Skeletal muscle tissue (tissue), 4 donors: Measurements from ENCODE around the gene RPS28. TPM values are rescaled to one million over a fixed set of nuclear protein-coding genes. Genes with fewer than 3 reads are reported as not detected.
"Not testable (repeated sequence)": the region's sequence is repeated elsewhere in the genome, so short reads cannot be mapped to it uniquely, and the experiment has no call there.

Experiments used
- H3K27ac ChIP-seq: one replicate; pipeline ENCODE4 v1.7.0; 2013; ENCODE audit warnings: mild to moderate bottlenecking, low read depth, low read length, inconsistent platforms
- H3K27me3 ChIP-seq, 3 donors: one replicate each; pipeline ENCODE4 v1.7.0; 2013; ENCODE audit warnings: low read length in 3 of 3; ENCODE audit not compliant: control insufficient read depth in 3 of 3, insufficient read depth in 3 of 3
- H3K36me3 ChIP-seq, 3 donors: one replicate each; pipeline ENCODE4 v1.7.0; 2013; ENCODE audit warnings: low read length in 3 of 3; ENCODE audit not compliant: control insufficient read depth in 3 of 3, insufficient read depth in 3 of 3
- H3K4me1 ChIP-seq, 3 donors: one replicate each; pipeline ENCODE4 v1.7.0; 2013; ENCODE audit warnings: low read length in 3 of 3, mild to moderate bottlenecking in 3 of 3; ENCODE audit not compliant: control insufficient read depth in 3 of 3, insufficient read depth in 3 of 3
- H3K4me3 ChIP-seq, 3 donors: one replicate each; pipeline ENCODE4 v1.7.0; 2013; ENCODE audit warnings: low read length in 3 of 3
- H3K9ac ChIP-seq, 3 donors: one replicate each; pipeline ENCODE4 v1.7.0; 2013; ENCODE audit warnings: low read length in 3 of 3, mild to moderate bottlenecking in 3 of 3, moderate library complexity in 2 of 3, low read depth in 1 of 3
- H3K9me3 ChIP-seq, 3 donors: one replicate each; pipeline ENCODE4 v1.7.0; 2013; ENCODE audit warnings: low read length in 3 of 3; ENCODE audit not compliant: control insufficient read depth in 3 of 3
- total RNA-seq: library from RNA; depleted of rRNA; stranded (reverse); fragments of >200 nt; gene quantifications from one replicate; pipeline ENCODE4 v1.2.3, GENCODE V29; 2014
- donor health status: Osteomylitis.

The RPS28 gene
- total RNA-seq, 1 donor from 2014 or later, result 371 TPM

GRCh38 chr19:8333767-8334457 is 12.6 kb downstream of the RPS28 start:
- H3K27me3 ChIP-seq, result peaks cover 19 to 39% (median 20%) of the 10 kb centered on the region in 3 donors
- no peak overlapping the region for H3K9ac ChIP-seq
- no peak overlapping the region for H3K4me3 ChIP-seq
- no peak overlapping the region for H3K27ac ChIP-seq
- H3K4me1 ChIP-seq, result peaks cover 0 to 12% (median 9%) of the 10 kb centered on the region in 3 donors
- no peaks in the 10 kb centered on the region for H3K36me3 ChIP-seq
- H3K9me3 ChIP-seq, result no peaks in the 10 kb centered on the region

- H3K9ac ChIP-seq, result no peak overlapping the region
- H3K4me1 ChIP-seq, result peaks cover 0 to 12% (median 9%) of the 10 kb centered on the region in 3 donors
- H3K9me3 ChIP-seq, result no peaks in the 10 kb centered on the region
- H3K36me3 ChIP-seq, result no peaks in the 10 kb centered on the region
- peak overlapping the region in 2 of 3 donors; percentile 29 to 40 for H3K4me3 ChIP-seq
- H3K27me3 ChIP-seq, result peaks cover 19 to 43% (median 20%) of the 10 kb centered on the region in 3 donors
- no peak overlapping the region for H3K27ac ChIP-seq
These were observed 13.4 kb downstream of the RPS28 start for GRCh38 chr19:8334458-8335342.

- H3K36me3 ChIP-seq, result no peaks in the 10 kb centered on the region
- H3K4me3 ChIP-seq, result peak overlapping the region in 2 of 3 donors; percentile 29 to 40
- H3K4me1 ChIP-seq, result peaks cover 0 to 16% (median 9%) of the 10 kb centered on the region in 3 donors
- H3K27me3 ChIP-seq, result peaks cover 20 to 47% (median 22%) of the 10 kb centered on the region in 3 donors
- H3K27ac ChIP-seq, result no peak overlapping the region
- H3K9ac ChIP-seq, result no peak overlapping the region
- no peaks in the 10 kb centered on the region for H3K9me3 ChIP-seq
These were observed 14.2 kb downstream of the RPS28 start for GRCh38 chr19:8335343-8336071.

GRCh38 chr19:8336072-8336569 is 14.8 kb downstream of the RPS28 start:
- H3K4me3 ChIP-seq, result no peak overlapping the region
- H3K27ac ChIP-seq, result no peak overlapping the region
- H3K9ac ChIP-seq, result no peak overlapping the region
- peaks cover 0 to 16% (median 9%) of the 10 kb centered on the region in 3 donors for H3K4me1 ChIP-seq
- peaks cover 20 to 52% (median 26%) of the 10 kb centered on the region in 3 donors for H3K27me3 ChIP-seq
- H3K36me3 ChIP-seq, result no peaks in the 10 kb centered on the region
- H3K9me3 ChIP-seq, result no peaks in the 10 kb centered on the region

GRCh38 chr19:8336660-8337059 is 15.4 kb downstream of the RPS28 start:
- Histone ChIP-seq H3K9ac (no peak overlapping the region), H3K4me3 (no peak overlapping the region), H3K4me1 (peaks cover 0 to 16% (median 9%) of the 10 kb centered on the region in 3 donors), H3K36me3 (no peaks in the 10 kb centered on the region), H3K9me3 (no peaks in the 10 kb centered on the region), H3K27me3 (peaks cover 20 to 52% (median 26%) of the 10 kb centered on the region in 3 donors), H3K27ac (no peak overlapping the region)

- Histone ChIP-seq H3K27ac (no peak overlapping the region), H3K4me1 (peaks cover 0 to 16% (median 9%) of the 10 kb centered on the region in 3 donors), H3K9ac (no peak overlapping the region), H3K36me3 (no peaks in the 10 kb centered on the region), H3K27me3 (peaks cover 26 to 57% (median 26%) of the 10 kb centered on the region in 3 donors), H3K9me3 (no peaks in the 10 kb centered on the region), H3K4me3 (no peak overlapping the region)
These were observed 16.4 kb downstream of the RPS28 start for GRCh38 chr19:8337728-8338127.

- Histone ChIP-seq H3K9me3 (no peaks in the 10 kb centered on the region), H3K9ac (no peak overlapping the region), H3K27ac (no peak overlapping the region), H3K36me3 (no peaks in the 10 kb centered on the region), H3K4me3 (no peak overlapping the region), H3K27me3 (peaks cover 24 to 56% (median 26%) of the 10 kb centered on the region in 3 donors), H3K4me1 (peaks cover 0 to 13% (median 8%) of the 10 kb centered on the region in 3 donors)
These were observed 17.5 kb downstream of the RPS28 start for GRCh38 chr19:8338835-8339234.

GRCh38 chr19:8340341-8341096 is 19.2 kb downstream of the RPS28 start:
- Histone ChIP-seq H3K4me1 (peaks cover 0 to 8% (median 3%) of the 10 kb centered on the region in 3 donors), H3K4me3 (peak overlapping the region in 1 of 3 donors; percentile 22)

GRCh38 chr19:8341504-8341903 is 20.2 kb downstream of the RPS28 start:
- H3K27ac ChIP-seq, result peak overlapping the region; percentile 86
- H3K27me3 ChIP-seq, result peaks cover 16 to 40% (median 19%) of the 10 kb centered on the region in 3 donors
- H3K4me3 ChIP-seq, result peak overlapping the region in 1 of 3 donors; percentile 38
- H3K9me3 ChIP-seq, H3K36me3 ChIP-seq, H3K4me1 ChIP-seq, H3K9ac ChIP-seq: not testable (repeated sequence)

More at GRCh38 chr19:8340341-8341096, 19.2 kb downstream of the RPS28 start:
- H3K9me3 ChIP-seq, result no peaks in the 10 kb centered on the region
- H3K36me3 ChIP-seq, result no peaks in the 10 kb centered on the region
- peak overlapping the region in 1 of 3 donors; percentile 45 for H3K9ac ChIP-seq
- H3K27ac ChIP-seq, result peak overlapping the region; percentile 86
- peaks cover 19 to 46% (median 19%) of the 10 kb centered on the region in 3 donors for H3K27me3 ChIP-seq
